Measurements from ENCODE around the gene P2RX3.

Gene P2RX3

DNA sequence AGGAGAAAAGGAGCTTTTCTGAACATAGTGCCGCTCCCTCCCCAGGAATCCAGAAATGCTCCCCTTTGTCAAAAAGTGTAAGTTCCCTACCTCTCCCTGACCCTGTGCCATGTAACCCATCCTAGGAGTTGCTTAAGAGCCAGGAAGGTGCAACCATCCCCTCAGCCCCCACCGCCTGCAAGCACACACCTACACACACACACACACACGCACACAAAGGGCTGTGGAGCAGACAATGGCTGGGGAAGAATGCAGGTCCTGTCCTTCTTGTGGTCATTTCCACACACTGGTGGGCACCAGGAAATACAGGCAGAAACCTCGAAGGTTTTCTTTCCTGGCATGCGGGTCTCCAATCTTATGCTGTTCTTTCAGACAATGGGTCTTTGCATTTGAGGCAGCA is 1.2 kb downstream of the P2RX3 start:
- no peak for DNase-seq (ENCODE audit: low spot score)
- TF ChIP-seq, protein P1, sequence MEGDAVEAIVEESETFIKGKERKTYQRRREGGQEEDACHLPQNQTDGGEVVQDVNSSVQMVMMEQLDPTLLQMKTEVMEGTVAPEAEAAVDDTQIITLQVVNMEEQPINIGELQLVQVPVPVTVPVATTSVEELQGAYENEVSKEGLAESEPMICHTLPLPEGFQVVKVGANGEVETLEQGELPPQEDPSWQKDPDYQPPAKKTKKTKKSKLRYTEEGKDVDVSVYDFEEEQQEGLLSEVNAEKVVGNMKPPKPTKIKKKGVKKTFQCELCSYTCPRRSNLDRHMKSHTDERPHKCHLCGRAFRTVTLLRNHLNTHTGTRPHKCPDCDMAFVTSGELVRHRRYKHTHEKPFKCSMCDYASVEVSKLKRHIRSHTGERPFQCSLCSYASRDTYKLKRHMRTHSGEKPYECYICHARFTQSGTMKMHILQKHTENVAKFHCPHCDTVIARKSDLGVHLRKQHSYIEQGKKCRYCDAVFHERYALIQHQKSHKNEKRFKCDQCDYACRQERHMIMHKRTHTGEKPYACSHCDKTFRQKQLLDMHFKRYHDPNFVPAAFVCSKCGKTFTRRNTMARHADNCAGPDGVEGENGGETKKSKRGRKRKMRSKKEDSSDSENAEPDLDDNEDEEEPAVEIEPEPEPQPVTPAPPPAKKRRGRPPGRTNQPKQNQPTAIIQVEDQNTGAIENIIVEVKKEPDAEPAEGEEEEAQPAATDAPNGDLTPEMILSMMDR (IDR thresholded peaks at IDR 0.05; ENCODE audit: extremely low read depth, missing control alignments), result no peak

DNA sequence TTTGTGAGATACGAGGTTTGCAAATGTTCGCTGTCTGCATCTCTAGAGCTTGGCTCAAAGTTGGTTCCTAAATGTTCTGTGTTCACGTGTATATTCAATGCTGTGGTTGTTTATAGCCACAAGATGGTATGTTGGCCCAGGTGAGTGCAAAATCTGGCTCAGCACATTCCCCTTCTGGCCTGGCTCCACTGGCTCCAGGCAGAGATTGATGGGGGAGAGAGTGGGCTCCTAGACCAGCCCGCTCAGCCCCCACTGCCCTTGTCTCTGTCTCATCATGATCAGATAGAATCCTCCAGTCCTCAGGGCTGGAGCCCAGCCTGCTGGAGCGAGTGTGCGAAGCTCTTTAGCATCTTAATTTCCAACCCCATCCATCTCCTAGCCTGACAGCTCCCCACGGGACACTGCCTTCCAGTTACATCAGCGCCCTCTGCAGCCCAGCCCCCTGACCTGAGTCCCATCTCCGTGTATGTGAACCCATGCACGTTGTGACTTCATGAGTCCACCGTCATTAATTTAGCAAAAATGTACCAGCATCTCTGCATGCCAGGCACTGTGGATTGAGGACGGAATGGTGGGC is 2.0 kb downstream of the P2RX3 start:
- TF ChIP-seq, protein P1 (IDR thresholded peaks at IDR 0.05; ENCODE audit: extremely low read depth, missing control alignments), result no peak
- DNase-seq (ENCODE audit: low spot score), result no peak

DNA sequence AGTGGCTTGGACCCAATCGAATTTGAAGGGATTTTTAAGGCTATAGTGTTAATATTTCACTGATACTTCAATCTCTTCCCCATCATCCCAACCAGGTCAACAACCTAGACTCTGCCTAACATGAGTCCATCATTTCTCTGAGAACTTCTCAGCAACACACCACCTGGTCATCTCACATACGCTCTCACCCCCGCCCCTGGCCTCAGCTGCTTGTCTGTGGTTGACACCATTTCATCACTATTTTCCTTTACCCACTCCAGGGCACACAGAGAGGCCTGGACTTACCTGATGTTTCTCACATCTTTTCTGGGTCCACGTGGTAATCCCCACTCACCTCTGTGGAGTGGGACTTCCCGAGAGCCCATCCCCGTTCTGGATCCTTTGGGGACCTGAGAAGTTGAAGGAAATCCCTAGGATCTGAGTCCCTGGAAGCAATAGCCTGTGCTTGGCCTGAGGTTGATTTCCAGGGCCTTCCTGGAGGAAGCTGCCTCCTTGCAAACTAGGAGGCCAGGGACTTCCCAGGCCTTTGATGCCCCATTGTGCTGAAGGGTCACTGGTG is 3.2 kb downstream of the P2RX3 start:
- TF ChIP-seq, protein P1 (IDR thresholded peaks at IDR 0.05; ENCODE audit: extremely low read depth, missing control alignments), result no peak

DNA sequence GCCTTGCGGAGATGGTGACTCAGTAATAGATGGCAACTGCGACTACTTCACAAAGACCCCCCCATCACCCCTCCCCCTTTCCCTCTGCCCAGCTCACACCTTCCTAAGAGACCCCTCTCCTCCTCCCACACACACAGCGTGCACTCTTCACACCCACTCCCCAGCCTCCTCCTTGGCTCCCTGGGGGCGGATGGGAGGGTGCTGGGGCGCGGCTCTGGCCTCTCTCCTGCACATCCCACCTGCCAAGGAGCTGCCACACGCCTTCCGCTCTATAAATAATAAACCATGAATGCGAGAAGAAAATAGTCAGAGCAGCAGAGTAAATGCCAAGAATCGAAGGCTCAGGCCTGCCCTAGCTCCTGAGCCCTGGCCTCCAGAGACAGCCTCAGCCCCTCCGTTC is 4.5 kb downstream of the P2RX3 start:
- TF ChIP-seq, protein P1 (IDR thresholded peaks at IDR 0.05; ENCODE audit: extremely low read depth, missing control alignments), result no peak

More for the DNA sequence above, 3.2 kb downstream of the P2RX3 start:
- no peak for DNase-seq (ENCODE audit: low spot score)

DNA sequence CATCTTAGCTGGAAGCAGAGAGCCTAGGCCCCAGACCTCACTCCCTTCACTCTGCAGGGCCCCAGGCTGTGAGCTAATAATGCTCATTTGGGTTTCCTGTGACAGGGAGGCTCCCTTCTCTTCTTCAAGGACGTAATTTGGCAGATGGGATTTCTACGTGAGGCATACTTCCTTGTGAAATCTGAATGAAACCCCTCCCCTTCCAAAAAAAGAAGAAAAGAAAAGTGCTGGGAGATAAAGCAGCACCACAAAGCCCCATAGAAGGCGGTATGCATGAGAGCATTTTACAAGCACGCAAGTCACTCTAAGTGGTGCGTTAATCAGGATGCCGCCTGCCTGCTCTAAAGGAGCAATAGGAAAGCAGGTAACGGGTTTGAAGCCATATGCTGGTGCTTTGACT is 5.7 kb downstream of the P2RX3 start:
- DNase-seq (ENCODE audit: low spot score), result no peak
- TF ChIP-seq, protein P1 (IDR thresholded peaks at IDR 0.05; ENCODE audit: extremely low read depth, missing control alignments), result no peak

More for the DNA sequence above, 4.5 kb downstream of the P2RX3 start:
- DNase-seq (ENCODE audit: low spot score), result no peak

DNA sequence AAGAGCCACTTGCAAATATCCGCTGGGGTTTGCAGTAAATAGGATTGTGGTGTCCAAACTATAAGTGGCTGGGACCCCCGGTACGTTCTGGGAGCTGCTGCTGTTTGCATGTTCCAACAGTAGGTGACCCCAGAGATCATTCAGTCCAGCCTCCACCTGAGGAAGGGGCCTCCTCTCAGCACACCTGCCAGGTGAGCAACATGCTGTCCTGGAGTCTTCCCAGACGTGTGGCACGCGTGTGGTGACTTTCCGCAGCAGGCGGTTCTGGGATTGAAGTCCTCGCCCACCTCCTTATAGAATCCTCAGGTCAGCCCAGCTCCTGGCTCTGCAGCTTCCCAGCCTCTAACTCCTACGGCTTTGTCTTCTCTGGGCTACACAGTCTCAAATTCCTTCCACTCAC is 6.7 kb downstream of the P2RX3 start:
- DNase-seq (ENCODE audit: low spot score), result no peak
- TF ChIP-seq, protein P1 (IDR thresholded peaks at IDR 0.05; ENCODE audit: extremely low read depth, missing control alignments), result no peak

DNA sequence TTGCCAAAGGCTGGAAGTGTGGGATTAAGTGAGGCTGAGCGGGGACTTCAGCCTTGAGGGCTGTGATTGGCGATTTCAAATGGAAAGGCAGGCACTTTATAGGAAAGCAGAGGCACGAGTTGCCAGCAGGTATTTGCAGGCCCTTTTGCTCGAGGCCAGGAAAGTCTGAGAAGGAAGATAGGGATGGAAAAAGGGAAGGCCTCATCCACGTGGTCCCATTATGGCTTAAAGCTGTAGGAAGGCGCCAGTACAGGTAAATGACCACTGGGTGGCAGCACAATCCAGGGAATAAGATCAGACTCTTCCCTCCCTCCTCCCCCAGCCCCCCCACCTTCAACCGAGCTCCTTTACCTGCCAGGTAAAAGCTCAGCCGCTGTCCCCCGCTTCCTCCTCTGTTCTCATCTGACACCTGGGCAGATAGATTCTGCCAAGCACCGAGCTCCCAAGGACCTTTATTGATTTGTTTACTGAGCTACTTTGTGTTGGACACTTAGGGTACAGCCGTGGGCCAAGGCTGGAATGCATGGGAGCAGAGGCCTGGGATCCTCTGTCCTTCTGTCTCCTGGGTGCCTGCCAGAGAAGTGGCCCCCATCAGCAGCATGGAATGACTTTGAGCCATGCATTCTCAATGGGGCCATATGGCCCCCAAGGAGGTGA is 7.5 kb downstream of the P2RX3 start:
- DNase-seq (ENCODE audit: low spot score), result peak; percentile 81
- TF ChIP-seq, protein P1 (IDR thresholded peaks at IDR 0.05; ENCODE audit: extremely low read depth, missing control alignments), result peak; percentile 76

All from GM20000 (cell line).